Endothelial cell of umbilical vein (primary cell): ENCODE measurements around the gene HS3ST3A1. TPM values are rescaled to one million over a fixed set of nuclear protein-coding genes. Genes with fewer than 3 reads are reported as not detected.

Experiments
- BruUV-seq: library from RNA; stranded (reverse); fragments of 400-500 nt; replicated peaks from 2 replicates; lab custom pipeline; 2021; lab: Mats Ljungman, UMichigan
- CTCF ChIA-PET: fragments of 300-600, 350-600 bp; sonication (Branson Sonifier 250); formaldehyde crosslinking; loops from one replicate; lab custom pipeline; 2021; ENCODE audit warnings: antibody characterized with exemption, inconsistent platforms; lab: Charles Lee
- POLR2A ChIA-PET: fragments of 300-600, 350-600 bp; sonication (Branson Sonifier 250); formaldehyde crosslinking; loops from one replicate; lab custom pipeline; 2021; ENCODE audit warnings: antibody characterized with exemption, inconsistent platforms; lab: Charles Lee
- DNase-seq: peaks from one replicate; pipeline ENCODE4 v3.0.0-alpha.2; 2011; ENCODE audit warnings: low read depth, low spot score
- FAIRE-seq: peaks from 2 replicates; lab custom pipeline; 2011; peaks lifted over from hg19 to GRCh38; lab: Jason Lieb, UNC
- H2AFZ ChIP-seq: 2 replicates; pipeline ENCODE4 v1.6.0; 2012; ENCODE audit warnings: low read depth, low read length, control low read depth, inconsistent platforms
- H3K27ac ChIP-seq: 2 replicates; pipeline ENCODE4 v1.5.1; 2011; ENCODE audit warnings: low read depth, mild to moderate bottlenecking, control low read depth, low read length, moderate library complexity; ENCODE audit not compliant: insufficient read depth
- H3K27me3 ChIP-seq, 2 experiments: 2 replicates each; pipeline versions ENCODE4 v1.6.0 to v1.6.1; 2011; ENCODE audit warnings: low read length in 2 of 2, mixed read lengths in 1 of 2; ENCODE audit not compliant: control insufficient read depth in 2 of 2, insufficient read depth in 2 of 2
- H3K36me3 ChIP-seq, 2 experiments: 2 replicates in 1 of 2; 3 replicates in 1 of 2; pipeline ENCODE4 v1.5.1; 2011; ENCODE audit warnings: low read length in 2 of 2, mild to moderate bottlenecking in 1 of 2, moderate library complexity in 1 of 2; ENCODE audit not compliant: control insufficient read depth in 2 of 2, insufficient read depth in 2 of 2; ENCODE audit errors: extremely low read depth in 1 of 2
- H3K4me1 ChIP-seq: 3 replicates; pipeline ENCODE4 v1.5.1; 2011; ENCODE audit warnings: mild to moderate bottlenecking, low read length; ENCODE audit not compliant: control insufficient read depth, insufficient read depth; ENCODE audit errors: extremely low read depth
- H3K4me2 ChIP-seq: 2 replicates; pipeline ENCODE4 v1.6.1; 2011; ENCODE audit warnings: low read length, control low read depth, mixed read lengths; ENCODE audit not compliant: insufficient read depth
- H3K4me3 ChIP-seq, 3 experiments: fragments of 200-600 bp in 1 of 3; sonication (generic), shearing (Covaris generic) in 1 of 3; replicated peaks in 1 of 3; 2 replicates each; pipeline ENCODE4 v1.5.1; 2011 to 2016; ENCODE audit warnings: control low read depth in 3 of 3, low read length in 3 of 3, mild to moderate bottlenecking in 2 of 3, inconsistent platforms in 1 of 3, low read depth in 1 of 3, moderate library complexity in 1 of 3; ENCODE audit not compliant: insufficient read depth in 1 of 3
- H3K79me2 ChIP-seq: 2 replicates; pipeline ENCODE4 v1.6.0; 2012; ENCODE audit warnings: low read length, inconsistent platforms; ENCODE audit not compliant: control insufficient read depth, insufficient read depth
- H3K9ac ChIP-seq: replicated peaks from 2 replicates; pipeline ENCODE3; 2011; ENCODE audit warnings: low read length, control low read depth; ENCODE audit not compliant: insufficient read depth; ENCODE audit errors: extremely low read depth
- H3K9me1 ChIP-seq: replicated peaks from 3 replicates; pipeline ENCODE4 v1.6.0; 2011; ENCODE audit warnings: mild to moderate bottlenecking, low read length; ENCODE audit not compliant: control insufficient read depth, insufficient read depth; ENCODE audit errors: extremely low read depth
- H3K9me3 ChIP-seq: replicated peaks from 2 replicates; pipeline ENCODE4 v1.5.1; 2012; ENCODE audit warnings: low read length, inconsistent platforms; ENCODE audit not compliant: control insufficient read depth, insufficient read depth
- H4K20me1 ChIP-seq: replicated peaks from 2 replicates; pipeline ENCODE3; 2011; ENCODE audit warnings: mild to moderate bottlenecking, low read length; ENCODE audit not compliant: control insufficient read depth, insufficient read depth; ENCODE audit errors: extremely low read depth
- CTCF ChIP-seq, 2 donors: IDR thresholded peaks; 1 replicate in 1 of 2; 2 replicates in 1 of 2; pipeline ENCODE4 v1.5.1; 2011; ENCODE audit warnings: low read length in 2 of 2, mild to moderate bottlenecking in 2 of 2, moderate library complexity in 2 of 2, control low read depth in 1 of 2, inconsistent platforms in 1 of 2, low read depth in 1 of 2; ENCODE audit not compliant: insufficient read depth in 1 of 2; ENCODE audit errors: extremely low read depth in 1 of 2
- EZH2 ChIP-seq: IDR thresholded peaks from 2 replicates; pipeline ENCODE4 v1.6.1; 2012; ENCODE audit warnings: borderline replicate concordance, low read depth, mild to moderate bottlenecking, moderate library complexity, low read length, inconsistent platforms; ENCODE audit not compliant: severe bottlenecking
- FOS ChIP-seq: IDR thresholded peaks from 2 replicates; pipeline ENCODE4 v1.6.1; 2011; ENCODE audit warnings: mild to moderate bottlenecking, low read length, moderate library complexity, borderline replicate concordance; ENCODE audit not compliant: insufficient read depth
- JUN ChIP-seq: IDR thresholded peaks from 2 replicates; pipeline ENCODE4 v1.6.1; 2011; ENCODE audit warnings: borderline replicate concordance, low read depth; ENCODE audit not compliant: insufficient read length, insufficient read depth
- MYC ChIP-seq: IDR thresholded peaks from one replicate; pipeline ENCODE4 v1.6.1; 2011; ENCODE audit warnings: mild to moderate bottlenecking, low read depth, low read length
- POLR2AphosphoS5 ChIP-seq: IDR thresholded peaks from 2 replicates; pipeline ENCODE4 v1.6.1; 2012; ENCODE audit warnings: low read depth, mild to moderate bottlenecking, control low read depth, low read length, moderate library complexity; ENCODE audit not compliant: insufficient read depth
- dilution Hi-C: fragments of 300-500 bp; cut with MboI; formaldehyde crosslinking; loops from one replicate; pipeline ENCODE4 v1.15.0; 2019; ENCODE audit warnings: low sequenced_read_pairs; ENCODE audit not compliant: extremely low pct_ligation_motif_present
- intact Hi-C: fragments of 100-400 bp; cut with micrococcal nuclease; formaldehyde crosslinking; loops from one replicate; pipeline ENCODE4 v1.10.0; 2022
- polyA plus RNA-seq, 4 experiments: library from polyadenylated mRNA; depleted of rRNA in 3 of 4; stranded (reverse) in 3 of 4; unstranded in 1 of 4; fragments of >200 nt; gene quantifications; 2 replicates each; pipeline versions ENCODE4 v1.2.1 to v1.2.3, GENCODE V29; 2011 to 2012; ENCODE audit warnings: missing spikeins in 1 of 4
- total RNA-seq: library from RNA; stranded (reverse); gene quantifications from 2 replicates; pipeline ENCODE4 v1.2.3, GENCODE V29; 2021
- TF ChIP-seq, protein P1 (sequence below): IDR thresholded peaks from 2 replicates; pipeline ENCODE4 v1.6.1; 2011; ENCODE audit not compliant: insufficient read depth, insufficient read length

Gene HS3ST3A1
- total and polyA plus RNA-seq, 2 donors (not counting 3 experiments of a cell fraction or from before 2014, with no cell fraction given), result not detected

DNA sequence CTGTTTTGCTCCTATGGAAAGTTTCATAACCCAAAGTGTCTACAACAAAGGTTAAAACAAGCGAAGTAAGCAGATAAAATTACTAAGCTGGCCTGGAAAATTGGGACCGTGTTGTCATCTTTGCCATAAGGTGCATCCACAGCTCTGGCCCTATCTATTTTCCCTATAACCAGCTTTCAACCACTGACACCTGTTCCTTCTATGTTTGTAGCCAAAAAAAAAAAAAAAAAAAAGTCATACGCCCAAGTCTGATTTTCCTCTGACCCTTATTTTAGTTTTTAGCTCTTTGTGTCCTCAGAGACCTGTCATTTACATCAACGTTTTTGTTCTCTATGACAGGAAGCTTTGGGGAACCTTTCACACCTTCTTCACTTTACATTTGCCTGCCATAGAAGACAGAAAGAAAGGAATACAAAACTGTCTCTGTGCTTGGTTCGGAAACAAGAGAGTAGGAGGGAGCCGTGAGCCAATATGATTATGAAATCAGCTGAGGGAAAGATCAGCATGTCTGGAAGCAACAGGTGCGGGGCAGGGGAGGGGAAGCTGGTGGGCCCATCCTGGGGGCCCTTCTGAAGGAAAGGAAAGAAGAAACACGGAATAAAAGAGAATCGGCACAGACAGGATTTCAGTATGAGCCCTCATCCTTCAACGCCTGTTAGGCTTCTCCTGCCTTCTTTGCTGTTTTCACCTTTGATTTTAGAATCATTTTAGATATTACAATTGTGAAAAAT lies 8.5 kb downstream of the HS3ST3A1 start:
- dilution Hi-C loops, result no loop called here
- H3K4me1 ChIP-seq, result no peaks in the 10 kb centered on the region
- TF ChIP-seq FOS (no peak), JUN (no peak), EZH2 (no peak), CTCF (IDR thresholded peaks at IDR 0.05; ENCODE audit: extremely low read depth in 1 of 2, insufficient read depth in 1 of 2, low read depth in 1 of 2, low read length in 2 of 2) (no peak), MYC (no peak), POLR2AphosphoS5 (no peak)
- TF ChIP-seq, protein P1, sequence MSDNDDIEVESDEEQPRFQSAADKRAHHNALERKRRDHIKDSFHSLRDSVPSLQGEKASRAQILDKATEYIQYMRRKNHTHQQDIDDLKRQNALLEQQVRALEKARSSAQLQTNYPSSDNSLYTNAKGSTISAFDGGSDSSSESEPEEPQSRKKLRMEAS, result no peak
- CTCF ChIA-PET, result interaction anchor here (2.4 kb wide), 1 partner anchor 709 kb away, joined by 23 read pairs; the partner anchor contains the start of gene HS3ST3B1
- DNase-seq, result no peak
- H3K27me3 ChIP-seq, result no peaks in the 10 kb centered on the region
- no peak overlapping the region for H3K4me2 ChIP-seq
- H3K79me2 ChIP-seq, result no peaks in the 10 kb centered on the region
- no peaks in the 10 kb centered on the region for H4K20me1 ChIP-seq
- H2AFZ ChIP-seq, result no peak overlapping the region
- H3K27ac ChIP-seq, result no peak overlapping the region
- no peak for FAIRE-seq
- no peaks in the 10 kb centered on the region for H3K9me3 ChIP-seq
- H3K9ac ChIP-seq, result no peak overlapping the region
- H3K4me3 ChIP-seq, result no peak overlapping the region
- no peaks in the 10 kb centered on the region for H3K36me3 ChIP-seq
- intact Hi-C loops, result loop anchor here (10.0 kb wide), 1 partner anchor 472 kb away; the partner anchor contains the start of gene COX10
- H3K9me1 ChIP-seq, result no peaks in the 10 kb centered on the region
- POLR2A ChIA-PET, result no interaction called here
- BruUV-seq, result no TSS peak
